CD4-positive, alpha-beta T cell treated with Interleukin-4 for 1 hour (primary cell): ENCODE results near the gene GRB10.
"Not testable (repeated sequence)": the region's sequence is repeated elsewhere in the genome, so short reads cannot be mapped to it uniquely, and the experiment has no call there.

Source experiments
- DNase-seq, 2 donors: peaks; one replicate each; pipeline ENCODE4 v3.0.0-alpha.2; 2020 to 2022

Gene GRB10

GRCh38 chr7:50567715-50568261 lies 214.9 kb downstream of the GRB10 start:
- no peak for DNase-seq

DNA sequence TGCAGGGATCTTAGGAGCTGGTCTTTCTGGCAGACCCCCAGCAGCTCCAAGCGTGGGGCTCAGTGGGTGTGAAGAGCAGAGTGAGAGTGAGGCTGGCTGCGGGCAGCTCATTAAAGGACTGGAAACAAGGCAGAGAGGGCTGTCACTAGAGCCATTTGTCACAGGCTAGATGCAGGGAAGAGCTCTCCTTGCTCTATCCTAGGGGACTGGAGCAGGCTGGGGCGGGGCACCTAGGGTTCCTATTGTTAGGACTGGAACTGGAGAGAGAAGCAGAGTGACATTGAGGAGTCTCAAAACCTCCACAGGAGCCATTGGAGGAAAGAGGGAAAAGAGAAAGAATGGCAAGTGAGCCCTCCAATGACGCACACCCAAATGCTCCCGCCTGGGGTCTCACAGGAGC lies 216.7 kb downstream of the GRB10 start:
- DNase-seq: no peak

DNA sequence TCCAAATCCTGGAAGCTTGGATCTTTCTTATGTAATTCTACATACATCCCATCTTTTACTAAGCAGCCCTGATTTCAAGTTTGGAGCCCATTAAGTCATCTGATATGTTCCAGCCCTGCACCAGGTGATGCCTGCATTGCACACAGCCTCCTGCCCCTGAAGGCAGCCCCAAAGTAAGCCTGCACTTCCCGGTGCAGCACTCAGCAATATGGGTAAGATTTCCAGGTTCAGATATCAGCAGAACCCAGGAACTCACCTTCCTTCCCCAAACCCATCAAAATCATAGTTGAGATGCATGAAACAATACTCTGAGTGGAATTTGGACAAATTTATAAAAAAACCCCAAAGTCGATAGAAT lies 217.2 kb downstream of the GRB10 start:
- DNase-seq: no peak

GRCh38 chr7:50564640-50565558 lies 217.8 kb downstream of the GRB10 start, which contains the start of gene DDC:
DDC (minus strand) TSS chr7:50565405; CDS start chr7:50544085, 21,320 bp downstream.
- DNase-seq: no peak

DNA sequence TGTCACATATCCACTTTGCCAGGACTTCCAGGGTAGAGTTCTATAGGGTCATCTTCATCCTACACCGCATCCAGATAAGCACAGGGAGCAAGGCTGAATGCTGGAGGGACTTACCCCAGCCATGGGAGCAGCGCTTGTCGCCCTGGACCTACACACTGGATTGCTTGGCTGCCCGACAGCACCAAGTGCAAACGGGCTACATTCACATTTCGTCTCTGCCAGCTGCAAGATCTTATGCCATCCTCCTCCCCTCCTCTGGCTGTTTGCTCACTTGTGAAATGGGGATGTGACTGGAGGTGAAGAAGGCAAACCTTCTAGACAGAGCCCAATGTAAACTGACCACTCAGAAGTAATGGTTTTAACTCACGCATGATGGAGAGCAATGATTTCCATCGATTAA lies 218.5 kb downstream of the GRB10 start:
- DNase-seq: no peak

DNA sequence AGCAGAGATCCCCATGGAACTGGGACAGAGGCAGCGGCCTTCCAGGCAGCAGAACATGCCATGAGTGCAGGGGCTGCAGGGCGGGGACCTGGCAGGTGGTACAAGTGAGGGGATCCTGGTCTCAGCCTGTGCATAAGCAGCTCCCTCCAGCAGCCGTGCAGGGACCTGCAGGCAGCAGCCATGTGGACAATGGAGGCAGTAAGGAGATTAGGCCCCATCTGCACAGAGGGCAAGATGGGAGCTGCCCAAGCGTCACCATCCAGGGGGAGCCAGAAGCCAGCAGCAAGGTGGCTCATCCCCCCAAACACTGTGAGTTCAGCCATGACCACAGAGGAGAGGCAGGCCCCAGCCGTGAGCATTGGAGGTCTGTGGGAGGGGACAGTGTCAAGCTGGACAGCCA lies 220.6 kb downstream of the GRB10 start:
- DNase-seq: no peak

DNA sequence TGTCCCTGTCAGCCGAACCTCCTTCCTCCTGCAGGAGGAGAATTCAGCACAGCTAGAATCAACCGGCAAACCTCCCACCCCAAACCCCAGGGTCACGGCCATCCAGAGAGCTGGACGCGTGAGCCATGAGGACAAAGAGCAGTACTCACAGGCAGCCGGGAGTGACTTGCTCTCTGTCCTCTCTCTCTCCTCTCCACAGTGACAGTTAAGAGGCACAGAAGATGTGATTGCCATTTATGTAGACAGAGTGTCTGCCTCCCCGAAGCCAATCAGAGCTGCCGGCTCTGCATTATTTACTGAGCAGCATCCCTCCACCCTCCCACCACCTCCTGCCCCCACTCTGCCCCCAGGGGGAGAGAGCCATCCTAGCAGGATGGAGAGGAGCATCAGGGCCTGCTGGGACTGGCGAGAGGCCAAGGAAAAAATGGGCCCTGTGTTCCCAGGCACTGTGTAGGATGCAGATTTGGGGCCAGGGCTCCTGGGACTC lies 221.8 kb downstream of the GRB10 start:
- DNase-seq: no peak

GRCh38 chr7:50559881-50560280 lies 222.8 kb downstream of the GRB10 start:
- no peak for DNase-seq

GRCh38 chr7:50558294-50559053 lies 224.2 kb downstream of the GRB10 start:
- DNase-seq: no peak

DNA sequence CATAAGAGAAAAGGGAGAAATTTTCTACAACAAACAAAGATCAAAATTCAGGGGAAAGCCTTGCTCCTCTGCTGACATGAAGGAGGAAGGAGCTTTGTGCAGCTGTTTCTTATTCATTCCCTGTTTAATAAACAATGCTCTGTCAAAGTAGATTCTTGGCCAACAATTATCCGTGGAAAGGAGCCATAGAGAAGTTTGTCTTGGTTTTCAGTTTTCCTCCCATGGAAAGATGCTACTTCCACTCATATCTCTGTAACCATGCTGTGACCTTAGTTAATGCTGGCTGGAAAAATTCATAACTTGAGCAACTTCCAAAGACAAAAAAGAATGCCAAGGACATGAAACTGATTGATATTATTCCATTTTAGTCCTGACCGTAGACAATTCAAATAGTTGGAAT lies 225.6 kb downstream of the GRB10 start:
- DNase-seq: no peak

GRCh38 chr7:50556247-50556991 lies 226.3 kb downstream of the GRB10 start:
- no peak for DNase-seq

GRCh38 chr7:50555594-50556140 lies 227.0 kb downstream of the GRB10 start:
- no peak for DNase-seq

- DNase-seq: no peak
Observed at GRCh38 chr7:50554431-50555322, 228.0 kb downstream of the GRB10 start.

- DNase-seq: no peak
Observed at GRCh38 chr7:50553973-50554372, 228.7 kb downstream of the GRB10 start.

DNA sequence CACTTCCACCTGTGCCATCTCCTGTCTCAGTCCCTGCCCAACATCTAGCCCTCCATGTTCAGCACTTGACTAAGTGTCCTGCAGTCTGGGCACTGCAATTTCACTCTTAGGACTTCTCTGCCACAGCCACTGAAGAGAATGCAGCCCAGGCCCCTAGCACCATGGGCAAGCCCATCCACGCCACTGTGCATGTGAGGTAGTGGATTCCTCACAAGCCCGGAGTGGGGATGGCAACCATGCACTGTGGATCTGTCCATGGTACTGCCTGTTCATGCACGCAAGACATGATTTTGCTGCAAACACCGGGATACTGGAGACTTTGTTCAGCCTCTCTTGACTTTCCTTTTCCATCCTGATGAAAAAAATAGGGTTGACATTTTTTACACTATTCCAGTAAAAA lies 229.8 kb downstream of the GRB10 start:
- DNase-seq: no peak

DNA sequence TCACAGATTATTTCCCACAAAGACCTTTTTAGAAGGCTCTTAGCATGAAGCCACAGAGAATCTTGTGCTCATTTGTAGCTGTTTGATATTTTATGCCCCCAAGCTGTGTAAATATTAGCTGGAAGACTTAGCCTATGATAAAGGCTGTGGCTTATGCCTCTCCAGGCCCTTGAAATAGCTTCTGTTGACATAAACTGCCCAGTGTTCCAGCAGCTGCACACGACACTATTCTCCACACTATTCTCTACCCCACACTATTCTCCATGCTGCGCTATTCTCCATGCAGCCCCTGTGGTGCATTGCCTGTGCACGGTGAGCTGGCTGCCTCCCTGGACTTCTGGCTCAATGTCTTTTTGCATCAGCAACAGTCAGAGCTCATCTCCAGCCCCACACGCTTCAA lies 230.6 kb downstream of the GRB10 start:
- no peak for DNase-seq

DNA sequence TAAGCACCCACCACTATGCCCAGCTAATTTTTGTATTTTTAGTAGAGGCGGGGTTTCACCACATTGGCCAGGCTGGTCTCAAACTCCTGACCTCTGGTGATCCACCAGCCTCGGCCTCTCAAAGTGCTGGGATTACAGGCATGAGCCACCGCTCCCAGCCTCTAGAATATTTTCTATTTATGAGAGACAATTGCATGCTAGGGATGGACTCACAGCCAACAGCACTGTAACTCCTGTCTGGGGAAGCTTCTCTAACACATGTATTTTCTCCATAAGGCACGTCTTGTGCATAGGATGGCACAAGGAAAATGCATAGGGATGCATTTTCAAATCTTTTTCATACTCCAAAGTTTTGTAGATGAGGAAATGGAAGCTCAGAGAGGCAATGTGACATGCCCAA lies 237.1 kb downstream of the GRB10 start:
- not testable (repeated sequence) for DNase-seq

- DNase-seq: no peak
Observed at GRCh38 chr7:50544992-50545391, 237.7 kb downstream of the GRB10 start.

DNA sequence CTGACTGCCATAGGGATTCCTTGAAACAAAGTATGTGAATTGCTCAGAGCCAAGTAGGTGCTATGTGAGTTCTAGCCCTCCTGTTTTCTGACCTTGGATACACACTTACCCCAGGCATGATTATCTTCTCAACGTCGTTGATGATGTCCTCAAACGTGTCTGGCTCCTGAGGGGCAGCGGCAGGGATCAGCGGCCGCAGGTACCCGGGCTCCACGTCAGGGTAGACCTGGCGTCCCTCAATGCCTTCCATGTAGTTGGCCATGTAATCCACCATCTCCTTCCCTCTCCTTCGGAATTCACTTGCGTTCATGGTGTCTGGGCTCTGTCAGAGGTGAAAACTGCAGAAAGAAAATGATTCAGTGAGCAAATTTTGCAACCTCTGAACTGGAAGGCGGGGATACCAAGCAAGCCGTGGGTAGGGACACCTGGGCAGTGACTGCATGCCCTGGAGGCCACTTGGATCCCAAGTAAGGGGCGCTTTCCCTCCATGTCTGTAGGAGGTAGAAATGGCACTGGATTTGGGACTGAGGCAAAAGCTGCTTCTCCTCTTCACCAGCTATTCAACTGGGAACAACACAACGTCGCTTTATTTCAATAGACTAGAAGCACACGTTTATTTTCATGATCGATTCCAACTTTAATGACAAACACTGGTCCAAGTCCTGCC lies 238.8 kb downstream of the GRB10 start:
- DNase-seq: no peak

GRCh38 chr7:50542132-50542531 lies 240.6 kb downstream of the GRB10 start:
- no peak for DNase-seq
